Measurements from ENCODE around the gene ARMS2.

Gene ARMS2

DNA sequence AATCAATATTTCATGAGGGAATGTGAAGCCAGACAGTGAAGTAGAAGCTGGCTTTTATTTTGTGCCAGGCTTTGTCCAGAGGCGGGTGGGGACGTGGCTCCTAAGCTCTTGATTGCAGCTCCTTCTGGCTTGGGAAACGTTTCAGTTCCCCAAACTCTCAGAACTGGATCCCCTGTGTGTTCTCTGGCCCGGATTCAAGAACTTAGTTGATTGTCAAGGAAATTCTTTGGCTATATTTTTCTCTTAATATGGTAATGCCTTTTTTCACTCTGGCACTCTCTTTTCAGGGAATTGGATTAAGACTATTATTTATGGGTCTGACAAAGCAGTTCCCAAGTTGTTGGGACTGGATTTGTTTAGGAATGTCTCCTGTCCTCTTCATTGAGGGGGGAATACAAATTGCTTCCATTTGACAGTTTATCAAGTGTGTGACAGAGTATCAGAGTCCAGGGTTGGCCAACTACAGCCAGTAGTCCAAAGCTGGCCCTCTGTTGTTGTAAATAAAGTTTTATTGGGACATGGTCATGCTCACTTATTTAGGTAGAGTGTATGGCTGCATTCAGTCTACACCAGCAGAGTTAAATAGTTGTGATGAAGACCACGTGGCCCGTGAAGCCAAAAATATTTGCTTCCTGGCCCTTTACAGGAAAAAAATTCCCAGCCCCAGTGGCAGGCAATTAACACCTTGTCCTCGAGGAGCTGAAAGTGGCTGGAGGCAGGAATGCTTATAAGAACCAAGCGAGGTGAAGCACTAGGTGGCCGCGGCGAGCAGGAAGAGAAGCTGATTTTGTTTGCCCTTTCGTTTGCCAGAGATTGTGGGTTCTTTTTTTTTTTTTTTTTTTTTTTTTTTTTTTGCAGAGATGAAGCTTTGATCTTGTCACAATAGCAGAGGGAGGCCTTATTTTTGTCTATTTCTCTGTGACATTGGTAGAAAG is 41.2 kb downstream of the ARMS2 start:
- no peak for DNase-seq

DNA sequence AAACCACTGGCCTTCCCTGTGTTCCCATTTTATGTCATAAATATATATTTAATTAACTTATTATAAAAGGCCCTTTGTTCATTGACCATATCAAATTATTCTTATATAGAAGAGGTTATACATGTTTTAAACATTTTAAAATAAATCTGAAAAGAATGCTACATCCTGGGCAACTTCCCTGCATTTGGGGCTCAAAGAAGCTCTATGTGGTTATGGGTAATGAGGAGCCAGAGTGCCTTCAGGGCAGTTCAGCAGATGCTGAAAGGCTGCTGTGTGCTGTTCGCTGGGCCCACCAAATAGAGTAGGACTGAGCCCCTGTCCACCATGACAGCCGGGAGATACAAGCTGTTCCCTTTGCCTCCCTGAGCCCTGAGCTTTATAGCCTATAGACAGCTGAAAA is 42.8 kb downstream of the ARMS2 start:
- DNase-seq: no peak

DNA sequence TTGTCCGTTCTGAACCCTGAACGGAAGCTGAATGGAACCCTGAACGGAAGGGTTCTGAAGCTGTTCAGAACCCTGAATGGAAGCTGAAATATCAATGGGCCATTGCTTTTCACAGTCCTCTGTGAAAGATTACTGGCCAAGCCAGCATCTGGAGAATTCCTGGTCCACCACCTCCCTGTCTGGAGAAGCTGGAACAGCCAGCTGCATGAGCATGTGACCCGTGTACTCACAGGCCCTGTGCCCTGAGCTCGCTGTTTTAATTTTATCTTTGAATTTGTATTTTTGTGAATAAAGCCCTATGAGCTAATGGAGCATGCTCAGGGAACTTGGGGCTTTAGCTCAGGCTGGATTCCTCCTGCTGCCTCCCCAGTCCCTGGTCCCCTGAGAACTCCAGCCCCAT is 44.1 kb downstream of the ARMS2 start:
- DNase-seq: no peak

DNA sequence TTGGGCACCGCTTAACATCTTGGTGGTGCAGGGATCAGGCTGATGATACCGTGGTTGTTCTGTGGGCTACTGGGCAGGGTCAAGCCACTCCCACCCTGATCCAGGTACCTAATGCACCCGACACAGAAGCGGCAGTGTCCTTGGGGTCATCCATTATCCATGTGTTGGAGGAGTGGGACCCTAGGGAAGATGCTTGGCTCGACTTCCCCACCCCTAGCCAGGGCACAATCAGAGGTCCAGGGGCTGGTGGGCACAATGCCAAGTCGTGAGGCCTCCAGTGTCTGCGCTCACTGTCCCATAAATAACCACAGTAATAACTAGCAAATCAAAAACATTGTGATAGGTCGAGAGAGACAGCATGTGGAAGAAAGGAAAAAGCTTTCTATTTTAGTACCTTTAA is 44.6 kb downstream of the ARMS2 start:
- DNase-seq: no peak

DNA sequence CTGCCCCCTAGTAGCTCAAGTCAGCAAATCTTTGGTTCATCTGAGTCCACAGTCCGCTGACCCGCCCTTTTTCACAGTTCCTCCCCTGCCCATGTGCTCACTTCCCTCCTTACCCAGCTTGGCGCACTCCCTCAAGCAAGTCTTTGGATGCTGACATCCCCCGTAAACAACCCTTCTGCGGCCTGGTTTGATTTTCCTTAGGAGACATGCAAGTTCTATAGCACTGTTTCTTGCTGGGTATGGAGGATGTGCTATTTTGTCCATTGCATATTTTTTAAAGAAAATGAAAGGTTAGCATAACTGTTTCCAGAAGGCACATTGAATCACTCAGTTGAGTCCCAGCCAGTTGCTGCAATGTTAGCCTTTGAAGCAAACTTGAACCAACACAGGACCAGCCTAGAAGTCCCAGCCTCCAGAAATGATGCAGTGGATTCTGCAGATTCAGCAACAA is 45.1 kb downstream of the ARMS2 start:
- DNase-seq: no peak

DNA sequence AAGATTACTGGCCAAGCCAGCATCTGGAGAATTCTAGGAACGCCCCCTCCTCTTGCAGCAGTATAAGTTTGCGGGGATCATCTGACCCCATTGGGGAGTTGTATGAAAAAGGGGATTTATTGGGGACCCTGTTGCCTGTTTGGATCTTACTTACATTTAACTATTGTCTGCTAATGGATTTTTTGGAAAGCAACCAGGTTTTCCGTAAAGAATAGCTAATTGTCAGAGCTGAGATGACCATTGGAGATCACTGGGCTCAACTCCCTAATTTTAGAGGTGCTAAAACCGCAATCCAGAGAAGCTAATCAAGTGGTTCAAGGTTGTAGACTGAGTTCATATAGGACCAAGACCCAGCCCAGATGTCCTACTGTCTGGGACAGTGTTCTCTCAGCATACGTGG is 45.7 kb downstream of the ARMS2 start:
- no peak for DNase-seq

DNA sequence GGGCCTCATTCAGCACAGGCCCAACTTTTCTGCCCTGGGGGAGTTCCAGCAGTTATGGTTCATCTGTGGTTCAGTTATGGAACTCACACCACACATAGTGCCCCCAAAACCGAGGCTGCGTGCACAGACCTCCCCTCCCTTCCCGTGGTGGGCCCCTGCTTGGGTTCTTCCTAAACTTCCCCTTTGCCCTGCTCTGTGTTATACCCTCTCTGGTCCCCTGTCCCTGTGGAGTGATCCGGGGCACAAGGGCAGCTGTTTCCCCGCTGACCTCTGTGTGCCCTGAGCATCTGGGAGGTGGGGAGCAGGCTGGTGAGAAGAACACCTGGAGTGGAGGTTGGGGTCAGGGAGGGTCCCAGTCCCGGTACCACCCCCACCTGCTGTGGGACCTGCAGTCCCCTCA is 46.3 kb downstream of the ARMS2 start:
- no peak for DNase-seq

DNA sequence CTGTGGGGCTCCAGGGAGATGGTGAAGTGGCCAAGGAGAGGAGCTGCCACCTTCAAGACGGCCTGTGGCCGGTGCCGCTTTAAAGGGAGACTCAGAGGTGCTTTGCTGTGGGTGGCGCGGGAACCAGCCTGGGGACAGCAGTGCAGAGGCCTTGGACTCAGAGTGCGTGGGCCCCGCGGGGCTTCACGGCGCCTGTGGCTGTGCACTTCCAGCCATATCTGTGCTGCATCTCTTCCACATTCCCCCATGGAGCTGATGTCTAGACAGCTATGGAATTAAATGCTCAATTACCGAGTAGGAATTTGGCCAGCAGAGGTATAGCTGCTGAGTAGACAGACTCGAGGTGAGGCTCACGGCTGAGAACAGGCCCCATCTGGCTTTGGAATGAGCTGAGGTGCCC is 48.6 kb downstream of the ARMS2 start:
- DNase-seq: no peak

DNA sequence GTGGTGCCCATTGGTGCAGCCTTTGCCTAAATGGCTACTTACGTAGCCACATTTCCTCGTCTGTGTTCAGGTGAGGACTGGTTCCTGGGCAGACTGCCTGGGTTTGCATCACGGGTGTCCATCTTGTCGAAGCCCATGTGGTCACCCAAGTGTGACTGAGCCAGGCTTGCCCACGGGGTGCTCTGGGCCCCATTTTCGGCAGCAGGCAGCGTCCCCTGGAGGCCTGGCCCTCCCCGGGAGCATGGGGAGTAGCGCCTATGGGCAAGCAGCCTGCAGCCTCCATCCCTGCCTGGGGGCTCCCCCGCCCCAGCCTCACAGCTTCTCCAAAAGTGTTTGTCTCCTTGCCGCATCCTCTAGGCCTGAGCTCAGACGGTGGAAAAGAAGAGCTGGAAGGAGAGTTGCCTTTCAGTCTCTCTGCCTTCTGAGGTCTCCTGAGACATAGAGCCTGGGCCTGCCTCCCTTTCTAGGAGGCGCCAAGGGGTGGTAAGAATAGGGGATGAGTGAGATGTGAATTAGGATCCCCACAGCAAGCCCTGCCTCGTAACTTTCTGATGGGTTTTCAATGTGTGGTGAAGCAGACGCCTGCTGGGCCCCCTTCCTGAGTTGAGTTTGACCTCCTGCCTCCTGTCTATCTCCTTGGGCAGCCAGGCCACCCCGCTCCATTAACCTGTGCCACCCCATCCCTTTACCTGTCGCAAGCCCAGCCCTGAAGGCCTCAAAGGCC is 49.6 kb downstream of the ARMS2 start:
- DNase-seq: no peak

DNA sequence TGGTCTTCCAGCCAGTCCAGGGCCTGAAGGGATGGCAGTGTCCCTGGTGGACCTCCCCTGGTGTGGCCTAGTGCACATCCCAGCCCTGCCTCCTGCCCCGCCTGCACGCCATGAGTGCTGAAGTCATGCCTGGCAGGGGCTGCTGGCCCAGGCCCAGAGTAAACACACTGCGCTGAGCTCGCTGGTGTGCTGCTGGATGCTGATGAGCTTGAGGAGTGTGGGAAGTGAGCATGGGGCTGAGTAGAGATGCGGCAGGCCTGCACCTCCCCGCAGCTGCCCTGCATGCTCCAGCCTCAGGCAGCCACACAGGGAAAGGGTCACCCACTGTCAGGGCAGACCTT is 50.1 kb downstream of the ARMS2 start:
- DNase-seq: peak; percentile 44

DNA sequence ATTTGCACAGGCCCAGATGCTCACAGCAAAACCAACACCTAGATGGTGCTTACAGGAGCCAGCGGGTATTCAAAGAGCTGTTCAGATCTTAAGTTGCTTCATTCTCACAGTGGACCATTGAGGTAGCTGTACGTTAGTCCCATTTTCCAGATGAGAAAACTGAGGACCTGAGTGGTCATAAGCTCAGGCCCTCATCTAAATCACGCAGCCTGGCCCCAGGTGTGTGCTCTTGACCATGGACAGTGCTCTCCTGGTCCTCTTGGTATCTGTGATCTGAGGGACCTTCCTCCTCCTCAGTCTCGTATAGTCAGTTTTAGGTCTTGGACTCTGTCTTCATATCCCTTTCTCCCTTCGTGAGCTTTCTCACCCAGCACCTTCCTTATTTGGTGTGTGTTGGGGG is 50.6 kb downstream of the ARMS2 start:
- no peak for DNase-seq

DNA sequence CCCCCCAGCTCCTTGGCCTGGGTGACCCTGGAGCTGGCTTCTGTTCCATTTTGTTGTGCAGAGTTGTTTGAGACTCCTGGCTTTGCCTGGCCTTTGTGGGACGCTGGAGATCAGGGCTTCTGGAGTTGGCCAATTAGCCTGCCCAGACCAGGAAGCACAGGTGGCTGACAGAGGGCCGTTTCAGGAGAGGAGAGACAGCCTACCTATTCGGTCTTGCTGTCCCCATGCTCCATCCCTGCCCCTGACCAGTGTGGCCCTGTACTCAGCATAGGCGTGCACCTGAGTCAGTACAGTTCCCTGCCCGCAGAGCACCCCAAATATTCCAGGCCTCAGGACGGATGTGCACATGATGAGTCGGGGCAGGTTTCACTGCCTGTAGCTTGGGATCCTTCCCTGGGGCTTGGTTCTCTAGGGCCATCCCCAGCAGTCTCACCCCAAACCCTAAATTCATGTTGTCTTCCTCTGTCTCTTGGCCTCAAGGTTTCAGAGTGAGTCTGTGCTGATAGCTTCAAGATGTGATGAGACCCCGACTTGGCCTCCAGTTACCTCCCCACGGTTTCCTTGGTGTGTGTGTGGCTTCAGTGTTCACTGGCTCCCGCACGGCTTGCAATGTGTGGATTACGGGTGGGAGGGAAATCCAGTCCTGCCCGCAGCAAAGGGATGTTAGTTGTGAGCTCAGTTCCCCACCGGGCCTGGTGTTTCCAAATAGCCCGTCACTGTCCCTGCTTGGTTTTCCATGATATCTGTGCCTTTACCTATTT is 51.6 kb downstream of the ARMS2 start:
- DNase-seq: no peak
